ENCODE measurements around the gene TFG. TPM values are rescaled to one million over a fixed set of nuclear protein-coding genes. Genes with fewer than 3 reads are reported as not detected.

The TFG gene
- total and polyA plus RNA-seq, 10 of the 15 experiments (the other 5 are each of a cell fraction or from before 2014, with no cell fraction given) = 29.3 to 126 (median 57.6) TPM

- DNase-seq (ENCODE audit: low read depth, low spot score) = no peak
- RAD21 ChIA-PET (ENCODE audit: unreplicated experiment) = interaction anchor here (1.1 to 1.5 kb wide), 3 partner anchors 9 to 123 kb away, joined by 4 to 5 read pairs (median 5); no protein-coding TSS in a partner anchor
- H3K4me2 ChIP-seq (ENCODE audit: control insufficient read depth, insufficient read depth) = no peak overlapping the region
- CTCF ChIA-PET = interaction anchor here (0.7 to 2.9 kb wide), 3 partner anchors 9 to 23 kb away, joined by 3 to 11 read pairs (median 3); no protein-coding TSS in a partner anchor
- intact Hi-C loops (cut with micrococcal nuclease; ENCODE audit: unreplicated experiment) (loop anchor here (5.0 kb wide), 1 partner anchor 264 kb away; no protein-coding TSS in a partner anchor), in situ Hi-C loops (cut with MboI) (no loop called here)
- ATAC-seq = no peak; the same call in 2 of the 3 replicates
- 97% methylated on average over 1 of the region's 1 CpG for WGBS (ENCODE audit: insufficient coverage, insufficient replicate concordance, low lambda C conversion rate, missing lambda C conversion rate)
- SMC1A ChIA-PET (ENCODE audit: uncharacterized antibody, unreplicated experiment) = interaction anchor here (0.8 to 3.7 kb wide), 7 partner anchors 8 to 123 kb away, joined by 3 to 34 read pairs (median 3); no protein-coding TSS in a partner anchor
- BruUV-seq (replicated peaks) = no TSS peak
- no peak overlapping the region for H3K9ac ChIP-seq (ENCODE audit: control insufficient read depth, insufficient read depth, low read length)
- H3K9me3 ChIP-seq (replicated peaks; ENCODE audit: control insufficient read depth, insufficient read depth, low read length) = no peaks in the 10 kb centered on the region
- no peak for FAIRE-seq
- no peaks in the 10 kb centered on the region for H3K27me3 ChIP-seq (replicated peaks in 1 of 2; ENCODE audit: control insufficient read depth in 2 of 2, insufficient read depth in 2 of 2, low read length in 1 of 2)
- no peak overlapping the region for H2AFZ ChIP-seq (ENCODE audit: control insufficient read depth, low read depth, low read length)
- POLR2A ChIA-PET = interaction anchor here (1.0 to 2.3 kb wide), 4 partner anchors 11 to 17 kb away, joined by 4 to 6 read pairs (median 5); partner anchors contain the start of gene TFG
- no peaks in the 10 kb centered on the region for H4K20me1 ChIP-seq (ENCODE audit: control insufficient read depth, insufficient read depth)
- H3K27ac ChIP-seq (ENCODE audit: control insufficient read depth, insufficient read depth) = no peak overlapping the region
- peaks cover 4 to 8% of the 10 kb centered on the region in 2 experiments; a peak in 3 of 4 replicates for H3K36me3 ChIP-seq (ENCODE audit: control insufficient read depth in 2 of 2, insufficient read depth in 2 of 2, low read length in 1 of 2)
- H3K79me2 ChIP-seq (ENCODE audit: control insufficient read depth, insufficient read depth, low read length) = peaks cover 9% of the 10 kb centered on the region
- H3K4me3 ChIP-seq = no peak overlapping the region
- H3K4me1 ChIP-seq (ENCODE audit: control insufficient read depth, insufficient read depth, low read length) = no peaks in the 10 kb centered on the region; the same call in 1 of the 2 replicates
- TF ChIP-seq DPF2 (IDR thresholded peaks at IDR 0.05) = no peak
- no peak for TF ChIP-seq CBX5 (IDR thresholded peaks at IDR 0.05; ENCODE audit: low read depth)
- TF ChIP-seq SREBF1 (IDR thresholded peaks at IDR 0.05; ENCODE audit: low read length) = no peak
- TF ChIP-seq BCL11A (IDR thresholded peaks at IDR 0.05; ENCODE audit: low read depth, low read length) = no peak
- TF ChIP-seq ZBTB4 (CRISPR knock-in tag; IDR thresholded peaks at IDR 0.05) = no peak
- TF ChIP-seq, protein P1, sequence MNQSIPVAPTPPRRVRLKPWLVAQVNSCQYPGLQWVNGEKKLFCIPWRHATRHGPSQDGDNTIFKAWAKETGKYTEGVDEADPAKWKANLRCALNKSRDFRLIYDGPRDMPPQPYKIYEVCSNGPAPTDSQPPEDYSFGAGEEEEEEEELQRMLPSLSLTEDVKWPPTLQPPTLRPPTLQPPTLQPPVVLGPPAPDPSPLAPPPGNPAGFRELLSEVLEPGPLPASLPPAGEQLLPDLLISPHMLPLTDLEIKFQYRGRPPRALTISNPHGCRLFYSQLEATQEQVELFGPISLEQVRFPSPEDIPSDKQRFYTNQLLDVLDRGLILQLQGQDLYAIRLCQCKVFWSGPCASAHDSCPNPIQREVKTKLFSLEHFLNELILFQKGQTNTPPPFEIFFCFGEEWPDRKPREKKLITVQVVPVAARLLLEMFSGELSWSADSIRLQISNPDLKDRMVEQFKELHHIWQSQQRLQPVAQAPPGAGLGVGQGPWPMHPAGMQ (IDR thresholded peaks at IDR 0.05; ENCODE audit: borderline replicate concordance) = no peak
- no peak for TF ChIP-seq GABPA (IDR thresholded peaks at IDR 0.05; ENCODE audit: low read depth)
- TF ChIP-seq NBN (IDR thresholded peaks at IDR 0.05) = no peak
- no peak for TF ChIP-seq FOS (IDR thresholded peaks at IDR 0.05; ENCODE audit: borderline replicate concordance, extremely low read depth, insufficient read length)
- TF ChIP-seq NFYA (IDR thresholded peaks at IDR 0.05; ENCODE audit: borderline replicate concordance, low read depth, low read length) = no peak
- no peak for TF ChIP-seq NKRF (conservative IDR thresholded peaks at IDR 0.05)
- no peak for TF ChIP-seq PBX3 (IDR thresholded peaks at IDR 0.05; ENCODE audit: insufficient replicate concordance, low read depth, low read length)
- TF ChIP-seq RUNX3 (IDR thresholded peaks at IDR 0.05; ENCODE audit: low read length) = no peak
- TF ChIP-seq HDAC6 (IDR thresholded peaks at IDR 0.05; ENCODE audit: unreplicated experiment) = no peak
These were observed 17.4 kb downstream of the TFG start for GRCh38 chr3:100726706-100727105.
